Measurements from ENCODE around the gene LY86.

Gene LY86

DNA sequence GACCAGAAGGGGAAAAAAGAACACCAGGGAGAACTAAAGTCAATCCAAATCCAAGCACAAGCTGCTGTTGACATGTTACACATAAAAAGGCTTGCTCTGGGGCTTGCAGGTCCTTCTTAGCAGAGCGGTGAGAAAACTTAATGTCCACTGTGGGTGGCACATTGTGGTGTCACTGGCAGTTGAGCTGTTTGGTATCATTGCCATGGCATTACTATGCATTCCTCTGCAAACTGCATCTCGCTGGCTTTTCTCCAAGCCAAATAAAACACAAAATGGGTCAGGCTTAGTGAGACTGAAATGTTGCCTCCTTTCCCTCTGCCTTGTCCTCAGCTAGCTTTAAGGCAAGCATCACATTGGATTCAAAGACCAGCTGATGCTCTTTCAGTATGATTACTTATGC, 40.9 kb downstream of the LY86 start:
- no peak for DNase-seq (ENCODE audit: low spot score)
- Histone ChIP-seq H3K4me1 (ENCODE audit: insufficient read depth, poor library complexity, severe bottlenecking) (no peaks in the 10 kb centered on the region), H3K9me3 (ENCODE audit: severe bottlenecking) (no peaks in the 10 kb centered on the region), H3K27ac (ENCODE audit: poor library complexity, severe bottlenecking) (no peak overlapping the region), H3K27me3 (ENCODE audit: insufficient read depth, poor library complexity, severe bottlenecking) (peaks cover 21% of the 10 kb centered on the region), H3K4me3 (ENCODE audit: severe bottlenecking) (no peak overlapping the region), H3K36me3 (ENCODE audit: low read depth) (no peaks in the 10 kb centered on the region)
- ATAC-seq (ENCODE audit: low read depth) = no peak
- TF ChIP-seq, protein P1, sequence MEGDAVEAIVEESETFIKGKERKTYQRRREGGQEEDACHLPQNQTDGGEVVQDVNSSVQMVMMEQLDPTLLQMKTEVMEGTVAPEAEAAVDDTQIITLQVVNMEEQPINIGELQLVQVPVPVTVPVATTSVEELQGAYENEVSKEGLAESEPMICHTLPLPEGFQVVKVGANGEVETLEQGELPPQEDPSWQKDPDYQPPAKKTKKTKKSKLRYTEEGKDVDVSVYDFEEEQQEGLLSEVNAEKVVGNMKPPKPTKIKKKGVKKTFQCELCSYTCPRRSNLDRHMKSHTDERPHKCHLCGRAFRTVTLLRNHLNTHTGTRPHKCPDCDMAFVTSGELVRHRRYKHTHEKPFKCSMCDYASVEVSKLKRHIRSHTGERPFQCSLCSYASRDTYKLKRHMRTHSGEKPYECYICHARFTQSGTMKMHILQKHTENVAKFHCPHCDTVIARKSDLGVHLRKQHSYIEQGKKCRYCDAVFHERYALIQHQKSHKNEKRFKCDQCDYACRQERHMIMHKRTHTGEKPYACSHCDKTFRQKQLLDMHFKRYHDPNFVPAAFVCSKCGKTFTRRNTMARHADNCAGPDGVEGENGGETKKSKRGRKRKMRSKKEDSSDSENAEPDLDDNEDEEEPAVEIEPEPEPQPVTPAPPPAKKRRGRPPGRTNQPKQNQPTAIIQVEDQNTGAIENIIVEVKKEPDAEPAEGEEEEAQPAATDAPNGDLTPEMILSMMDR (IDR thresholded peaks at IDR 0.05; ENCODE audit: poor library complexity, severe bottlenecking) = no peak

DNA sequence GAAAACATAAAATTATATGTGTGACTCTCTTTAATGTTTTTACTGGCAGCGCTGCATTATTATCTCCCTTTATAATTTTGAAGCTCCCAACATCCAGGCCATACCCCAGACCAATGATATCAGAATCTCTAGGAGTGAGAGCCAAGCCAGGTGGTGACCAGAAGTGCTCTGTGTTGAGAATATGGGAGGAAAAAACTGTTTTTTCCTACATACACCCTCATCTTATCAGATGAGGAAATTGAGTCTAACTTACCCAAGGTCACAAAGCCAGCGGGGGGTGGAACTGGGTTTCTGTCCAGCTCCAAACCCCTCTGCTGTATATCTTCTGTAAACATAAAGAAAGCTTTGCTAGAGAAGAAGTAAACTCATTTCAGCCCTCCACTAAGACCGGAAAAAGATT, 42.5 kb downstream of the LY86 start:
- no peaks in the 10 kb centered on the region for H3K9me3 ChIP-seq (ENCODE audit: severe bottlenecking)
- H3K36me3 ChIP-seq (ENCODE audit: low read depth) = no peaks in the 10 kb centered on the region
- H3K27ac ChIP-seq (ENCODE audit: poor library complexity, severe bottlenecking) = no peak overlapping the region
- peaks cover 17% of the 10 kb centered on the region for H3K27me3 ChIP-seq (ENCODE audit: insufficient read depth, poor library complexity, severe bottlenecking)
- no peaks in the 10 kb centered on the region for H3K4me1 ChIP-seq (ENCODE audit: insufficient read depth, poor library complexity, severe bottlenecking)
- H3K4me3 ChIP-seq (ENCODE audit: severe bottlenecking) = no peak overlapping the region
- ATAC-seq (ENCODE audit: low read depth) (no peak), DNase-seq (ENCODE audit: low spot score) (no peak)
- TF ChIP-seq, protein P1 (IDR thresholded peaks at IDR 0.05; ENCODE audit: poor library complexity, severe bottlenecking) = no peak

DNA sequence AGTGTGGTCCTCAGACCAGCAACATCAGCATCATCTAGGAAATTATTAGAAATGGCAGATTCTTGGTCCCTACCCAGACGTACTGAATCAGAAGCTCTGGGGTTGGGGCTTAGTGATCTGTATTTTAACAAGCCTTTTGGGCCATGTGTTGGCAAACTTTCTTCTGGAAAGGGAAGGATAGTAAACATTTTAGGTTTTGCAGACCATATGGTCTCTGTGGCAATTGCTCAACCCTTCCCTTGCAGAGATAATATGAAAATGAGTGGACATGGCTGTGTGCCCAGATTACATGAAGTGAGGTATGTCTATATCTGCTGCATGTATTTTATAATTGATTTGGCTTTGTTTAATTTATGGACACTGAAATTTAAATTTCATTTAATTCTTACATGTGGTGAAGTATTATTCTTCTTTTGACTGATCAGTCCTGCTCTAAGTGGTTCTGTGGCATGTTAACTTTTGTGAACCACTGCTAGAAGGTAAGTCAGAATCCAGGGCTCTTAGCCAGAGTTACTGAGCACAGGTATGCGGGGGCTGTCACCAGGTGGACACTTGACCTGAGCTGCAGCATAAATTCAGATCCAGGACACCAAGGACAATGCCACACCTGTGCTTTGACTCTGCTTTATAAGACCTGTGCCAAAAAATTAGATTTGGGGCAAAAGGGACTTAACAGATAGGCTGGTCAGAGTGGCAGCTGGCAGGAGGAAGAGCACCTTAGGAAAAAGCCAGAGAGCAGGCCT, 43.2 kb downstream of the LY86 start:
- DNase-seq (ENCODE audit: low spot score) (no peak), ATAC-seq (ENCODE audit: low read depth) (no peak)
- peaks cover 17% of the 10 kb centered on the region for H3K27me3 ChIP-seq (ENCODE audit: insufficient read depth, poor library complexity, severe bottlenecking)
- H3K4me3 ChIP-seq (ENCODE audit: severe bottlenecking) = no peak overlapping the region
- H3K27ac ChIP-seq (ENCODE audit: poor library complexity, severe bottlenecking) = no peak overlapping the region
- no peaks in the 10 kb centered on the region for H3K9me3 ChIP-seq (ENCODE audit: severe bottlenecking)
- H3K4me1 ChIP-seq (ENCODE audit: insufficient read depth, poor library complexity, severe bottlenecking) = no peaks in the 10 kb centered on the region
- TF ChIP-seq, protein P1 (IDR thresholded peaks at IDR 0.05; ENCODE audit: poor library complexity, severe bottlenecking) = no peak
- no peaks in the 10 kb centered on the region for H3K36me3 ChIP-seq (ENCODE audit: low read depth)

DNA sequence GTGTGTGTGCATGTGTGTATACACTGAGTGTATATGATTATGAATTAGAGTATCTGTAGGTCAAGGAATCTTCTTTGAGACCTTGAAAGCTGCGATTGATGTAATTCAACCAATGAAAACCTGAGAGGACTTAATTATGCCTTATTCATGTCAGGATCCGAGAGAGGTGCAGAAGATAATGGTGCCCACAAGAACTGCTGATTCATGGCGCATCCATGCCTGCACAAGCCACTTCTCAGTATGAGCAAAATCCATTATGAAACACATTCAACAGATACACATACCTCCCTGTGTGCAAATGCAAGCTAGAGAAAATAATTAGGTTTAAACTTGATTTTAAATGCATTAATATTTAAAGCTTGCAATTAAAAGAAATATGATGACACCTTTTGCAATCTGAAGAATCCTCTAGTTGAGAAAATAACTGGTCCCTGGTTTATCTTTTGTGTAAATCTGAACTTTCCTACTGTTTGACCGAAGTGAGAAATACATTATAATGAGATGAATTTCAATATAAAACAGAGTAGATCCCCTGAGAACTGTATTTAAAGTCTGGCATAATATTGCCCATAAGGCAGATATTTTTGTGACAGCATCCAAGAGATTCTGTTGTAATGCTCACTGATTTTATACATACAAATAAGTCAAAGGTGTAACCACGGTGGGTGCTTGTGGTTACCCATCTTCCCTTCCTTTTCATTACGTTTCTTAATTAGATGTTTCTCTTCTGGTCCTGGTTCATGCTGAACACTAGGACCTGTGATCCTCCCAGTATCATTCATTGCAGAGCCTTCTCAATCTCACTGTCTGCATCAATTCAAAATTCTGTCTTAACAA, 45.6 kb downstream of the LY86 start:
- Histone ChIP-seq H3K27ac (ENCODE audit: poor library complexity, severe bottlenecking) (no peak overlapping the region), H3K4me1 (ENCODE audit: insufficient read depth, poor library complexity, severe bottlenecking) (no peaks in the 10 kb centered on the region), H3K4me3 (ENCODE audit: severe bottlenecking) (no peak overlapping the region), H3K9me3 (ENCODE audit: severe bottlenecking) (no peaks in the 10 kb centered on the region), H3K36me3 (ENCODE audit: low read depth) (no peaks in the 10 kb centered on the region), H3K27me3 (ENCODE audit: insufficient read depth, poor library complexity, severe bottlenecking) (peaks cover 13% of the 10 kb centered on the region)
- TF ChIP-seq, protein P1 (IDR thresholded peaks at IDR 0.05; ENCODE audit: poor library complexity, severe bottlenecking) = no peak
- no peak for ATAC-seq (ENCODE audit: low read depth)
- no peak for DNase-seq (ENCODE audit: low spot score)

DNA sequence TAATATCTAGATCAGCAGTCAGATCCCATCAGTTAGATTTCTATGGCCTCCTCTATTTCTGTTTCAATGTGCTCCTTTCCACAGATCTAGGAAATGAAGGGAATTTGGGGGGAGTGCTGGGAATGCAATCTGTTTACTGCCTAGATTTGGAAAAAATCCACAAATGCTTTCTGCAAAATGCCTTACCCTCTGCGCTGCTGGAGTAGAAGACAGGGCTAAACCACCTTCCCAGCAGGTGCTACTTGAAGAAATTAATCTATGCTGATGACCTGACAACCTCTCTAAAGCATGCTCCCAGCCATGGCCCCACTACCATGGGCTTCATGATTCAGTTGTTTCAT, 46.2 kb downstream of the LY86 start:
- Histone ChIP-seq H3K27ac (ENCODE audit: poor library complexity, severe bottlenecking) (no peak overlapping the region), H3K4me3 (ENCODE audit: severe bottlenecking) (no peak overlapping the region), H3K27me3 (ENCODE audit: insufficient read depth, poor library complexity, severe bottlenecking) (peaks cover 13% of the 10 kb centered on the region), H3K36me3 (ENCODE audit: low read depth) (no peaks in the 10 kb centered on the region), H3K9me3 (ENCODE audit: severe bottlenecking) (no peaks in the 10 kb centered on the region), H3K4me1 (ENCODE audit: insufficient read depth, poor library complexity, severe bottlenecking) (no peaks in the 10 kb centered on the region)
- no peak for DNase-seq (ENCODE audit: low spot score)
- TF ChIP-seq, protein P1 (IDR thresholded peaks at IDR 0.05; ENCODE audit: poor library complexity, severe bottlenecking) = no peak
- no peak for ATAC-seq (ENCODE audit: low read depth)

Data from RWPE2 (cell line).